ENCODE measurements around the gene ZNF571. TPM values are rescaled to one million over a fixed set of nuclear protein-coding genes. Genes with fewer than 3 reads are reported as not detected.

ZNF571 gene
- 0.97 and 1.8 TPM in 2 replicates for total RNA-seq

GRCh38 chr19:37594304-37594981 is at the start of gene ZNF571, which contains the start of gene ZNF540:
ZNF571 (minus strand) TSS chr19:37594792; CDS start chr19:37586676, 8,116 bp downstream.
ZNF540 (plus strand) TSS chr19:37594876; CDS start chr19:37598448, 3,572 bp downstream.

Other genes starting within 250 kb of the ZNF571 start
- gene ZNF527, start 223.7 kb downstream of the ZNF571 start, total RNA-seq = 4.5 and 6.1 TPM in 2 replicates
- gene ZNF569, start 127.3 kb downstream of the ZNF571 start, total RNA-seq = 4.9 and 5.8 TPM in 2 replicates
- 4.9 and 6.2 TPM in 2 replicates for gene ZNF570, start 125.4 kb downstream of the ZNF571 start, total RNA-seq
- gene ZNF793, start 87.9 kb downstream of the ZNF571 start, total RNA-seq = under 0.01 and 0.15 TPM in 2 replicates
- under 0.01 and 0.15 TPM in 2 replicates for gene ZNF540, start 84 bp upstream of the ZNF571 start, total RNA-seq
- gene ZFP30, start 60.7 kb upstream of the ZNF571 start, total RNA-seq = 14.9 and 16.3 TPM in 2 replicates
- gene ZNF607, start 125.0 kb upstream of the ZNF571 start, total RNA-seq = 1.9 and 3.8 TPM in 2 replicates
- 3.9 and 5.9 TPM in 2 replicates for gene ZNF573, start 184.8 kb upstream of the ZNF571 start, total RNA-seq